Measurements from ENCODE around the gene NGF.

GRCh38 chr1:115365738-115366137, 27.7 kb upstream of the NGF start:
- TF ChIP-seq POU6F1 (CRISPR knock-in tag; IDR thresholded peaks at IDR 0.05; ENCODE audit: borderline replicate concordance, low read depth) (no peak), PATZ1 (CRISPR knock-in tag; IDR thresholded peaks at IDR 0.05; ENCODE audit: borderline replicate concordance) (no peak), SNAI2 (CRISPR knock-in tag; IDR thresholded peaks at IDR 0.05) (no peak), CSRNP3 (CRISPR knock-in tag; IDR thresholded peaks at IDR 0.05) (no peak)

All from SK-N-SH treated with all-trans-retinoic acid at 6 μM for 48 hours (cell line).